ENCODE results near the gene SEMA4D.

DNA sequence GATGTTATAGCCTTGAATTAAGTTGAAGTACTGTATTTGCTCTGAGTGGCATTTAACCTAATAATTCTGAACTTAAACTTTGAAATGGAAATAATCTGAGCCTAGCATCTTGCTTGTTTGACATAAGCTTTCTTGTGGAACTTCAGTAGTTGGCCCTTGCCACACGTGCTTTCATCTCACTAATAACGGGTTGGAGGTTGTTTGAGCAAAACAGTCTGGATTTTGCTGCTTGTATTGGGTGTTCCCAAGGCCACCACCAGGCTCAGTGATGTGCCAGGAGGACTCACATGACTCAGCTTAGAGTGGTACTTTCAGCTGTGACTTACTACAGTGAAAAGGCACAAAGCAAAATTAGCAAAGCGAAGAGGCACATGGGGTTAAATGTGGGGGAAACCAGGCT is 143.9 kb downstream of the SEMA4D start:
- no peak for TF ChIP-seq CTCF (IDR thresholded peaks at IDR 0.05)
- TF ChIP-seq POLR2A (IDR thresholded peaks at IDR 0.05): no peak
